Stimulated activated effector memory CD8-positive, alpha-beta T cell treated with anti-CD3 and anti-CD28 coated beads, Interleukin-12 subunit alpha, Interleukin-12 subunit beta, amount 100 ng/mL, for 72 hours (primary cell): ENCODE measurements around the gene ST8SIA2.

Experiments
- ATAC-seq: fragments of 150-1000 bp; cut with Tn5 transposase; 2 replicates; pipeline ENCODE4 v1.10.0; 2021
- DNase-seq, 2 donors: peaks; one replicate each; pipeline ENCODE4 v3.0.0; 2021 to 2022; ENCODE audit warnings: low spot score in 2 of 2
- H3K27ac Mint-ChIP-seq: one replicate; pipeline ENCODE4 v1.8.0; 2022; ENCODE audit warnings: mild to moderate bottlenecking, mixed read lengths
- H3K36me3 Mint-ChIP-seq: one replicate; pipeline ENCODE4 v1.8.0; 2022; ENCODE audit warnings: mild to moderate bottlenecking, mixed read lengths
- H3K4me1 Mint-ChIP-seq: one replicate; pipeline ENCODE4 v1.8.0; 2022; ENCODE audit warnings: mixed read lengths
- H3K4me3 Mint-ChIP-seq: one replicate; pipeline ENCODE4 v1.8.0; 2022; ENCODE audit warnings: mild to moderate bottlenecking, mixed read lengths
- H3K9me3 Mint-ChIP-seq: one replicate; pipeline ENCODE4 v1.8.0; 2022; ENCODE audit warnings: mixed read lengths

Gene ST8SIA2

DNA sequence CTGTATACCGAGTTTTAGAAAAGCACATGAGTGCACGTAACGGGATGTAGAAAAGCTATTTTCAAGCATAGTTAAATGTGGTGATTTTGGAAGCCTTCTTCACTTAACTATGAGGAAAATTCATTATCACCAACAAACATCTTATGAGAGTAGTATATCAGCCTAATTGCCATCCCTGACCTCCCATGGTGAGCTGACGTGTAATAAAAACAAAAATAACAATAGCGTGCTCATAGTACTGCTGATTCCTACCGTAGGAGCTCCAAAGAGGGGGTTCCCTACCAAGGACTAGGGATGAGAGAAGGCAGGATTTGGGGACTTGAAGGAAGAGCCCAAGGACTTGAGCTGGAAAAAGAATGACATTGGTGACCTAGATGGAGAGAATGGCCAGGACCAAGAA lies 16.9 kb downstream of the ST8SIA2 start:
- DNase-seq (no peak), ATAC-seq (no peak)
- H3K9me3 Mint-ChIP-seq = no peaks in the 10 kb centered on the region
- H3K4me1 Mint-ChIP-seq = no peaks in the 10 kb centered on the region
- H3K27ac Mint-ChIP-seq = no peak overlapping the region
- H3K4me3 Mint-ChIP-seq = no peak overlapping the region
- no peaks in the 10 kb centered on the region for H3K36me3 Mint-ChIP-seq

GRCh38 chr15:92411256-92411655 lies 17.6 kb downstream of the ST8SIA2 start:
- Mint-ChIP-seq H3K4me3 (no peak overlapping the region), H3K4me1 (no peaks in the 10 kb centered on the region), H3K9me3 (no peaks in the 10 kb centered on the region), H3K27ac (no peak overlapping the region), H3K36me3 (no peaks in the 10 kb centered on the region)
- ATAC-seq (no peak), DNase-seq (no peak)

- ATAC-seq = no peak
- no peak for DNase-seq
- Mint-ChIP-seq H3K9me3 (no peaks in the 10 kb centered on the region), H3K36me3 (no peaks in the 10 kb centered on the region), H3K27ac (no peak overlapping the region), H3K4me3 (no peak overlapping the region), H3K4me1 (no peaks in the 10 kb centered on the region)
Measured at GRCh38 chr15:92413510-92413909, 19.8 kb downstream of the ST8SIA2 start.

DNA sequence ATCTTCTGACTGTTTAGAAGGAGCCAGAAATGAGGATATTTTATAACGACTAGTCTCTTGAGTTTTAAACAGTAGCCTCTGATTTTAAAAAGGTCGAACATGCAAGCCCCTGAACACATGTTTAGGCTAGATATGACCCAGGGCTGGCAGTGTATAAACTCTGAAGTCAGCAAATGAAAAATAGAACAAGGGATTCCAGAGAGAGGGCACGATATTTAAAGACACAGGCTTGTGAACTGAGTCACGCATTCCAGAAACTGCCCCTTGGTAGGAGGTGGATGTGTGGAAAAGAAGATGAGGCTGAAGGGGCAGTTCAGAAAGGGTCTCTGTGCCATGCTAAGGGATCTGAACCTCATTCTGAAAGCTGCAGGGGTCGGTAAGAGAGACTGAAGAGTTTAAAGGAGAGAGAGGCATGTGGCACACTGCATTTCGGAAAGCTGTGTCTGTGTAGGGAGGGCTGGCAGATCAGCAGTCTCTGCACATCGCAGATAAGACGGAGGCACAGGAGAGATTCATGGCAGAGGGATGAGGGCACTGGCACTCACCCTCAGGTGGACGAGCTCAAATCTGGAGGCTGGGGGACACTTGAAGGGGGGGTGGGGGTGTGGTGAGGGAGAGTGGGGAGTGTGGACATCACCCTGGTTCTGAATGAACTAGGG lies 22.1 kb downstream of the ST8SIA2 start:
- no peak for DNase-seq

GRCh38 chr15:92416557-92416956 lies 22.9 kb downstream of the ST8SIA2 start:
- Mint-ChIP-seq H3K4me1 (no peaks in the 10 kb centered on the region), H3K4me3 (no peak overlapping the region), H3K36me3 (no peaks in the 10 kb centered on the region), H3K27ac (no peak overlapping the region), H3K9me3 (no peaks in the 10 kb centered on the region)
- DNase-seq (no peak), ATAC-seq (no peak)

More for the DNA sequence above, 22.1 kb downstream of the ST8SIA2 start:
- Mint-ChIP-seq H3K9me3 (no peaks in the 10 kb centered on the region), H3K4me3 (no peak overlapping the region), H3K36me3 (no peaks in the 10 kb centered on the region), H3K27ac (no peak overlapping the region), H3K4me1 (no peaks in the 10 kb centered on the region)
- no peak for ATAC-seq

DNA sequence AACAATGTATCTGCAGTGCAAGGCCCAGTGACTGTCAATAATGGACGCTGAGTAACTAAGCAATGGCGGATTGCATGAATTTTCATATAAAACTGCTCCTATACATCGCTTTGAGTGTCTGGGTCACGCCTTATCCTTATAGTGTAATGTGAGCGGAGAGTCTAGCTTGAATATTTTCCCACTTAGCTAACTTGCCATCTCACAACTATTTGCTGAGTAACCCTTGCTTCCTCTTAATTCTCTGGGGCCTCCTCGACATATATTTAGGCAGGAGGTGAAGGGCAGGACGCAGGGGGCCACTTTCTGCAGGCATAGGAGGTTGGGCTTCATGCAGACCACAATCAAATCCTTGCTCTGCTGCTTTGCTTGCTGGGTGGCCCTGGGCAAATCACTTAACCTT lies 24.0 kb downstream of the ST8SIA2 start:
- H3K27ac Mint-ChIP-seq = no peak overlapping the region
- H3K4me1 Mint-ChIP-seq = no peaks in the 10 kb centered on the region
- DNase-seq (no peak), ATAC-seq (no peak)
- no peak overlapping the region for H3K4me3 Mint-ChIP-seq
- no peaks in the 10 kb centered on the region for H3K9me3 Mint-ChIP-seq
- no peaks in the 10 kb centered on the region for H3K36me3 Mint-ChIP-seq

- H3K4me3 Mint-ChIP-seq = no peak overlapping the region
- no peak for ATAC-seq
- H3K4me1 Mint-ChIP-seq = no peaks in the 10 kb centered on the region
- H3K27ac Mint-ChIP-seq = no peak overlapping the region
- no peaks in the 10 kb centered on the region for H3K9me3 Mint-ChIP-seq
- no peak for DNase-seq
- no peaks in the 10 kb centered on the region for H3K36me3 Mint-ChIP-seq
Measured at GRCh38 chr15:92418864-92419263, 25.2 kb downstream of the ST8SIA2 start.

- Mint-ChIP-seq H3K9me3 (no peaks in the 10 kb centered on the region), H3K27ac (no peak overlapping the region), H3K36me3 (no peaks in the 10 kb centered on the region), H3K4me1 (no peaks in the 10 kb centered on the region), H3K4me3 (no peak overlapping the region)
- no peak for ATAC-seq
- no peak for DNase-seq
Measured at GRCh38 chr15:92421976-92422375, 28.3 kb downstream of the ST8SIA2 start.

- no peaks in the 10 kb centered on the region for H3K36me3 Mint-ChIP-seq
- no peaks in the 10 kb centered on the region for H3K9me3 Mint-ChIP-seq
- H3K27ac Mint-ChIP-seq = no peak overlapping the region
Measured at GRCh38 chr15:92425578-92426225, 32.0 kb downstream of the ST8SIA2 start.

DNA sequence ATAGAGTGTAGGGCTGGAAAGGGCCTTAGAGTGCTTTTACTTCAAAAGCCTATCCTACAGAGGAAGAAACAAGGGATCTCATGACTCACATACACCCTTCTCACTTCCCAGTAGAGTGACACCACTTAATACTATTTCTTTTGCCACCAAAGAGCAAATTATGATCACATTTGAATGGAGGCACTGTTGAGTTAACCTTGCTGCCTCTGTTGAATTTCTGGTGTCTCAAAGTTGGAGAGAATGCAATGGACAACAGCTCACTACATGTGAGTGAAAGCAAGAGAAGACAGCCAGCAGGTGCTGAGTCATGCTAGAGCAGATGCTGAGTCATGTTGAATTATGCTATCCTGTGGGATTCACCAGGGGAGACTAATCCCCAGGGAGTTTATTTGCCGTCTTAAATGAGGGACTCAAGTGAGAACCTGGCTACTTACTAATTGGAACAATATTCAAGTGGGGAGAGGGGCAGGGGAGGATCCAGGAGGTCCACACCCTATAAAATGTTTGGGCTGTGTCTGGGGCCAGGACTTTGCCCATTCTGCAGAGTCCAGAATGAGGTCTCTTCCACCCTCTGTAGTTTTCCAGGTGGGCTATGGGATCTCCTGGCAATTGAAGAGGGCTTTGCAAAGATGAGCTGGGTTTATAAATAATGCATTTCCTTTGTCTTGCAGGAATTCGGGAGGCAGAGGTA lies 35.8 kb downstream of the ST8SIA2 start:
- Mint-ChIP-seq H3K4me1 (no peaks in the 10 kb centered on the region), H3K27ac (no peak overlapping the region)
- DNase-seq = no peak

More at GRCh38 chr15:92425578-92426225, 32.0 kb downstream of the ST8SIA2 start:
- Mint-ChIP-seq H3K4me3 (no peak overlapping the region), H3K4me1 (no peaks in the 10 kb centered on the region)
- DNase-seq (no peak), ATAC-seq (no peak)

DNA sequence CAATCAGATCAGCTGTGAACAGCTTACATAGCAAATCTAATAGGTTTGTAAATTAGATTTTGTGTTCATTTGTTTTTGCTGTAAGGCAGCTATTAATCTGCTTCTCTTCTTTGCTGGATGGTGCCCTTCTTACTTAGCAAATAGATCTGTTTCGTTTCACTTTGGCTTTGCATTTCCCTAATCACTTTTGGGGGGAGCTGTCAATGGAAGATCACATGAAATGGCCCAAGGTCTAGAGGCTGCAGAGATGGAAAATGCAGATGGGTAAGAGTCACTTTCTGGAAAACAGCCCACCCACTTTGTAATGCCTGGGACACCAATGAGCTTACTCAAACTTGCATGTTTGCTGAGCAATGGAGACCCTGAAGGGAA lies 36.4 kb downstream of the ST8SIA2 start:
- no peaks in the 10 kb centered on the region for H3K9me3 Mint-ChIP-seq
- H3K36me3 Mint-ChIP-seq = no peaks in the 10 kb centered on the region
- ATAC-seq = no peak
- no peak overlapping the region for H3K4me3 Mint-ChIP-seq
- H3K4me1 Mint-ChIP-seq = no peaks in the 10 kb centered on the region
- no peak overlapping the region for H3K27ac Mint-ChIP-seq
- DNase-seq = no peak

More for the DNA sequence above, 35.8 kb downstream of the ST8SIA2 start:
- Mint-ChIP-seq H3K36me3 (no peaks in the 10 kb centered on the region), H3K4me3 (no peak overlapping the region), H3K9me3 (no peaks in the 10 kb centered on the region)
- ATAC-seq = peak; percentile 32

DNA sequence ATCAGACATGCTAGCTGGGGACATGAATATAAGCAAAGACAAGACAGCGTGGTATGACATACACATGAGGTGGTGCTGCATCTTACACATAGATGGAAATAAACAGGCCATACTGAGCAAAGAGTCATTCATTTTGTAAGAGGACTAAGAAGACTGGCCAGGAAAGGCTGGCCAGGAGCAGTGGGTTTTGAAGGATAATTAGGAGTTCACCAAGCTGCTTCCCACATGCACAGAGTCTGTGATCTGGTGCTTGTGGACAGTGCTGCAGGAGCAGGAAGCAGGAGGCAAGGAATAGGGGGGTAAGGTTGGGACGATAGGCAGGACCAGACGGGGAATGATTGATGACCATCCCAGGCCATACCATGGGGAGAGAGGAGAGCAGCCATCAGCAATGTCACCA lies 41.5 kb downstream of the ST8SIA2 start:
- H3K27ac Mint-ChIP-seq = no peak overlapping the region

GRCh38 chr15:92438471-92438870 lies 44.8 kb downstream of the ST8SIA2 start:
- no peak overlapping the region for H3K4me3 Mint-ChIP-seq
- DNase-seq (no peak), ATAC-seq (no peak)
- H3K36me3 Mint-ChIP-seq = no peaks in the 10 kb centered on the region
- H3K27ac Mint-ChIP-seq = no peak overlapping the region
- H3K9me3 Mint-ChIP-seq = no peaks in the 10 kb centered on the region
- no peaks in the 10 kb centered on the region for H3K4me1 Mint-ChIP-seq

More for the DNA sequence above, 41.5 kb downstream of the ST8SIA2 start:
- Mint-ChIP-seq H3K4me3 (no peak overlapping the region), H3K9me3 (no peaks in the 10 kb centered on the region), H3K36me3 (no peaks in the 10 kb centered on the region), H3K4me1 (no peaks in the 10 kb centered on the region)
- DNase-seq = no peak
- peak; percentile 25 for ATAC-seq

- DNase-seq = no peak
- Mint-ChIP-seq H3K36me3 (no peaks in the 10 kb centered on the region), H3K4me3 (no peak overlapping the region), H3K9me3 (no peaks in the 10 kb centered on the region), H3K4me1 (no peaks in the 10 kb centered on the region), H3K27ac (no peak overlapping the region)
- ATAC-seq = no peak
Measured at GRCh38 chr15:92443381-92443780, 49.7 kb downstream of the ST8SIA2 start.

DNA sequence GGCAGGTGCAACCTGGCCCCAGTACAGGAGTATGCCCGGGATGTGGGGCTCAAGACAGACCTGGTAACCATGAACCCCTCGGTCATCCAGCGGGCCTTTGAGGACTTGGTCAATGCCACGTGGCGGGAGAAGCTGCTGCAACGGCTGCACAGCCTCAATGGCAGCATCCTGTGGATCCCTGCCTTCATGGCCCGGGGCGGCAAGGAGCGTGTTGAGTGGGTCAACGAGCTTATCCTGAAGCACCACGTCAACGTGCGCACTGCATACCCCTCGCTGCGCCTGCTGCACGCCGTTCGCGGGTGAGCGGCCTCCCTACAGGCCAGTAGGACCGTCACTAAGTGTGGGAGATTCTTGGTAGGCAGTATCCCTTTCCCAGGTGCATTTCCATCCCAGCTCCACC lies 51.0 kb downstream of the ST8SIA2 start:
- H3K27ac Mint-ChIP-seq = no peak overlapping the region
- H3K4me3 Mint-ChIP-seq = no peak overlapping the region
- H3K36me3 Mint-ChIP-seq = no peaks in the 10 kb centered on the region
- H3K9me3 Mint-ChIP-seq = no peaks in the 10 kb centered on the region
- H3K4me1 Mint-ChIP-seq = no peaks in the 10 kb centered on the region
- DNase-seq (no peak), ATAC-seq (no peak)

GRCh38 chr15:92448370-92448769 lies 54.7 kb downstream of the ST8SIA2 start:
- no peak overlapping the region for H3K4me3 Mint-ChIP-seq
- no peaks in the 10 kb centered on the region for H3K9me3 Mint-ChIP-seq
- no peak for ATAC-seq
- H3K27ac Mint-ChIP-seq = no peak overlapping the region
- DNase-seq = no peak
- no peaks in the 10 kb centered on the region for H3K4me1 Mint-ChIP-seq
- H3K36me3 Mint-ChIP-seq = no peaks in the 10 kb centered on the region
